Caco-2 (cell line): ENCODE measurements around the gene HELZ. TPM values are rescaled to one million over a fixed set of nuclear protein-coding genes. Genes with fewer than 3 reads are reported as not detected.

Experiments
- BruUV-seq: library from RNA; stranded (reverse); fragments of 400-500 nt; replicated peaks from 2 replicates; lab custom pipeline; 2021; lab: Mats Ljungman, UMichigan
- CTCF ChIA-PET: fragments of 300-600 bp; sonication (Branson Sonifier 250); formaldehyde crosslinking; loops from one replicate; lab custom pipeline; 2022; ENCODE audit warnings: antibody characterized with exemption; lab: Charles Lee
- POLR2A ChIA-PET: fragments of 300-600 bp; sonication (Branson Sonifier 250); formaldehyde crosslinking; loops from one replicate; lab custom pipeline; 2022; ENCODE audit warnings: antibody characterized with exemption; lab: Charles Lee
- DNase-seq, 2 experiments: peaks; one replicate each; pipeline versions ENCODE4 v3.0.0 to v3.0.0-alpha.2; 2020 to 2022
- H3K27me3 ChIP-seq: replicated peaks from 2 replicates; pipeline ENCODE4 v1.6.0; 2011; ENCODE audit warnings: low read length; ENCODE audit not compliant: control insufficient read depth, insufficient read depth
- H3K36me3 ChIP-seq: 2 replicates; pipeline ENCODE4 v1.5.1; 2011; ENCODE audit warnings: low read length; ENCODE audit not compliant: control insufficient read depth, insufficient read depth
- H3K4me1 ChIP-seq: fragments of 250-450 bp; sonication (Bioruptor Pico); 2 replicates; pipeline ENCODE4 v1.5.1; 2020; ENCODE audit warnings: mild to moderate bottlenecking
- H3K4me3 ChIP-seq: 2 replicates; pipeline ENCODE4 v1.5.1; 2011; ENCODE audit warnings: low read depth, mild to moderate bottlenecking, control low read depth, low read length
- H3K9me3 ChIP-seq: fragments of 250-450 bp; sonication (Bioruptor Pico); 2 replicates; pipeline ENCODE4 v1.5.1; 2020; ENCODE audit warnings: mild to moderate bottlenecking, moderate library complexity
- H3K27ac Mint-ChIP-seq: one replicate; pipeline ENCODE4 v1.8.0; 2022; ENCODE audit warnings: mixed read lengths; ENCODE audit not compliant: unreplicated experiment
- H3K27me3 Mint-ChIP-seq: one replicate; pipeline ENCODE4 v1.8.0; 2022; ENCODE audit warnings: mixed read lengths; ENCODE audit not compliant: insufficient read depth, unreplicated experiment
- H3K36me3 Mint-ChIP-seq: one replicate; pipeline ENCODE4 v1.8.0; 2022; ENCODE audit warnings: mild to moderate bottlenecking, mixed read lengths; ENCODE audit not compliant: insufficient read depth, unreplicated experiment
- H3K4me1 Mint-ChIP-seq: one replicate; pipeline ENCODE4 v1.8.0; 2022; ENCODE audit warnings: low read depth, mixed read lengths; ENCODE audit not compliant: unreplicated experiment
- H3K4me3 Mint-ChIP-seq: one replicate; pipeline ENCODE4 v1.8.0; 2022; ENCODE audit warnings: mild to moderate bottlenecking, moderate library complexity, mixed read lengths; ENCODE audit not compliant: unreplicated experiment
- H3K9me3 Mint-ChIP-seq: one replicate; pipeline ENCODE4 v1.8.0; 2022; ENCODE audit warnings: mixed read lengths; ENCODE audit not compliant: unreplicated experiment
- CTCF ChIP-seq, 2 experiments: fragments of 200-600 bp in 1 of 2; IDR thresholded peaks; 1 replicate in 1 of 2; 2 replicates in 1 of 2; pipeline versions ENCODE4 v1.5.1 to v1.8.0; 2011 to 2022; ENCODE audit warnings: antibody characterized with exemption in 1 of 2, control low read depth in 1 of 2, inconsistent platforms in 1 of 2, low read depth in 1 of 2, low read length in 1 of 2, mild to moderate bottlenecking in 1 of 2, moderate library complexity in 1 of 2; ENCODE audit not compliant: insufficient read depth in 1 of 2, severe bottlenecking in 1 of 2, unreplicated experiment in 1 of 2
- intact Hi-C: fragments of 100-400 bp; cut with micrococcal nuclease; formaldehyde crosslinking; loops from one replicate; pipeline ENCODE4 v1.10.0; 2022; ENCODE audit not compliant: unreplicated experiment
- total RNA-seq: library from RNA; stranded (reverse); gene quantifications from 2 replicates; pipeline ENCODE4 v1.2.3, GENCODE V29; 2022

Gene HELZ
- total RNA-seq, 1 experiment from 2014 or later, result 63.8 TPM

- Mint-ChIP-seq H3K27ac (no peak overlapping the region), H3K36me3 (no peaks in the 10 kb centered on the region), H3K27me3 (no peaks in the 10 kb centered on the region), H3K4me3 (no peak overlapping the region), H3K4me1 (peaks cover 7% of the 10 kb centered on the region), H3K9me3 (peaks cover 18% of the 10 kb centered on the region)
- Histone ChIP-seq H3K27me3 (no peaks in the 10 kb centered on the region), H3K9me3 (no peaks in the 10 kb centered on the region), H3K4me3 (no peak overlapping the region), H3K4me1 (peaks cover 9% of the 10 kb centered on the region), H3K36me3 (no peaks in the 10 kb centered on the region)
- intact Hi-C loops, result no loop called here
- ChIA-PET CTCF (no interaction called here), POLR2A (no interaction called here)
- no TSS peak for BruUV-seq
- TF ChIP-seq CTCF (IDR thresholded peaks at IDR 0.05; ENCODE audit: insufficient read depth in 1 of 2, low read depth in 1 of 2, low read length in 1 of 2, severe bottlenecking in 1 of 2, unreplicated experiment in 1 of 2), result no peak
- DNase-seq, result no peak
Measured at GRCh38 chr17:67030641-67031040, 214.4 kb downstream of the HELZ start.

GRCh38 chr17:67027031-67027628 lies 217.9 kb downstream of the HELZ start:
- DNase-seq, result no peak
- ChIA-PET POLR2A (no interaction called here), CTCF (no interaction called here)
- no peaks in the 10 kb centered on the region for H3K36me3 ChIP-seq
- Mint-ChIP-seq H3K9me3 (no peaks in the 10 kb centered on the region), H3K36me3 (no peaks in the 10 kb centered on the region), H3K27ac (no peak overlapping the region), H3K4me3 (no peak overlapping the region), H3K27me3 (no peaks in the 10 kb centered on the region), H3K4me1 (no peaks in the 10 kb centered on the region)
- BruUV-seq, result no TSS peak
- no peaks in the 10 kb centered on the region for H3K9me3 ChIP-seq
- intact Hi-C loops, result no loop called here
- H3K4me3 ChIP-seq, result no peak overlapping the region
- no peak for TF ChIP-seq CTCF (IDR thresholded peaks at IDR 0.05; ENCODE audit: insufficient read depth in 1 of 2, low read depth in 1 of 2, low read length in 1 of 2, severe bottlenecking in 1 of 2, unreplicated experiment in 1 of 2)
- no peaks in the 10 kb centered on the region for H3K27me3 ChIP-seq
- peaks cover 12% of the 10 kb centered on the region for H3K4me1 ChIP-seq

- no peaks in the 10 kb centered on the region for H3K27me3 Mint-ChIP-seq
- H3K9me3 Mint-ChIP-seq, result no peaks in the 10 kb centered on the region
- no peaks in the 10 kb centered on the region for H3K9me3 ChIP-seq
- BruUV-seq, result no TSS peak
- intact Hi-C loops, result no loop called here
- ChIA-PET CTCF (no interaction called here), POLR2A (no interaction called here)
- peaks cover 12% of the 10 kb centered on the region for H3K4me1 ChIP-seq
- H3K27me3 ChIP-seq, result no peaks in the 10 kb centered on the region
- H3K4me1 Mint-ChIP-seq, result no peaks in the 10 kb centered on the region
- H3K36me3 Mint-ChIP-seq, result no peaks in the 10 kb centered on the region
- DNase-seq, result no peak
- H3K4me3 Mint-ChIP-seq, result no peak overlapping the region
- no peak for TF ChIP-seq CTCF (IDR thresholded peaks at IDR 0.05; ENCODE audit: insufficient read depth in 1 of 2, low read depth in 1 of 2, low read length in 1 of 2, severe bottlenecking in 1 of 2, unreplicated experiment in 1 of 2)
- no peak overlapping the region for H3K4me3 ChIP-seq
- no peak overlapping the region for H3K27ac Mint-ChIP-seq
- H3K36me3 ChIP-seq, result no peaks in the 10 kb centered on the region
Measured at GRCh38 chr17:67026341-67026740, 218.7 kb downstream of the HELZ start.
